Right ventricle myocardium superior (tissue), 1 donor: ENCODE results near the gene LOC101059915.
A peak's percentile ranks its signal among the peaks of the same experiment; 100 is the strongest.
"Not testable (repeated sequence)": the region's sequence is repeated elsewhere in the genome, so short reads cannot be mapped to it uniquely, and the experiment has no call there.

Experiments used
- ATAC-seq: fragments of 200-7000 bp; cut with Tn5 transposase; one replicate; pipeline ENCODE4 v1.9.1; 2020; ENCODE audit warnings: mild to moderate bottlenecking; ENCODE audit not compliant: poor library complexity
- DNase-seq: peaks from one replicate; pipeline ENCODE4 v3.0.0-alpha.2; 2020
- intact Hi-C: fragments of 100-400 bp; cut with DNase I; formaldehyde crosslinking; loops from one replicate; pipeline ENCODE4 v1.11.2; 2022
- donor health status: DM: no; HTN: yes; CAD: no; lungs with severe emphysema.

Gene LOC101059915

DNA sequence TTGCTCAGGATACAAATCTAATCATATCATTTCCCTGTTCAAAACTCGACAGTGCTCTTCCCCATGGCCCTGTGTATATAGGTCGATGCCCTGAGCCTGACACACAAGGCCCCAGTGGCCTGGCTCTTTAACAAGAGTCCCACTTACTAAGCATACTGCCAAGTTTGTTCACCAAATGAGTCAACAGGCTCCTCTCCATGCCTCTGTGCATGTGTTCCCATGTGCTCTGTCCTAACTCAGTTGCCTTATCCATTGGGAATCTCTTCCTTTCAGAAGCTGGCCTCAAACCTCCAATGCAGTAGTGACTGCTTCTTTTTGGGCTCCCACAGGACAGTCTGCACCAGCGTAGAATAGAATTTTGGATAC is 30.1 kb upstream of the LOC101059915 start:
- ATAC-seq (peak; percentile 18), DNase-seq (no peak)
- intact Hi-C loops = no loop called here

DNA sequence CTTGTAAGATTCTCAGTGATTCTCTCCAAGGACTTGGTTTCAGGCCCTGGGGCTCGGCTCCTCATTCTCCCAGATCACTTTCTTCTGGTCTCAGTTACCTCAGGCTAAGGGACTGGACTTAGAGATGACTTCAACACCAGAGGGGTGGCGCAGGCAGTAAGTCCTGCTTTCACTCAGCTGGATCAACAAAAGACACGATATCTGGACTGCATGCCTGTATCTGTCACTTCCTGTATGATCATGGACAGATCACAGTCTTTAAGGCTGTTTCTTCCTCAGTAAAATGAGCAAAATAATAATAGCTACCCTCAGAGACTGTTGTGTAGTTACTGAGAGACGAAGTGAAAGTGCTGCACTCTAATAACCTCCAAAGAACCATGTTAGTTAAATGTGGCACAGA is 29.5 kb upstream of the LOC101059915 start:
- intact Hi-C loops = no loop called here
- ATAC-seq (no peak), DNase-seq (no peak)

DNA sequence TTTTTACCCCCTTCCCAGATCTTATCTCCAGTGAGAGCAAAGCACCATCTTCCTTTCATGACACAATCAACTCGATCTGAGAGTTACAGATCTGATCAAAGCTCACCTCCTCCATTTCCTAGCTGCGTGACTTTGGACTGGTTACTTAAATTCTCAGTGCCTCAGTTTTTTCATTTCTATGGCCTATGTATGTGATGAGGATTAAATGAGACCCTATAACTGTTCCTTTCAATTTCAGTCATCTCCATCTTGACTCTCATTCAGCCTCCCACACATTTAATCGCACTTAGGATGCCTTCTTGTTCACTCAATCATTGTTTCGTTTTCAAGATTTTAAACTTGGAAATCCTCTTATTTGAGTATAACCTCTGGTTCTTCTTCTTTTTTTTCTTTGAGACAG is 28.9 kb upstream of the LOC101059915 start:
- no peak for DNase-seq
- no peak for ATAC-seq
- intact Hi-C loops = no loop called here

DNA sequence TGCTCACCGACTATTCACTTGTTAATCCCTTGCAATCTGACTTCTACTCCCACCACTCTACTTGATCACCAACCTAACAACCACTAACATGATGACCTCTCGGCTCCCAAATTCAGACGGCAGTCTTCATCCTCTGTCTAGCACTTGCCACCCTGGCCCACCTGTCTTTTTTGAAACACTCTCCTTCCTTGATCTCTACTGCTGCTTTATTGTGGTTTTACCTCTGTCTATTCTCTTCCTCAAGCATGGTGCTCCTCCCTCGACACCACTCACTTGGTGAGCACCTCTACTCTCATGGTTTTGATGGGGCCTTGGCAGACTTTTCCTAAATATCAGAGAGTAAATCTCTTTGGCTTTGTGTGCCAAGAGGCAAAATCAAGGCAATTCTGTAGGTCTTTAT is 27.3 kb upstream of the LOC101059915 start:
- ATAC-seq (no peak), DNase-seq (no peak)
- intact Hi-C loops = no loop called here

DNA sequence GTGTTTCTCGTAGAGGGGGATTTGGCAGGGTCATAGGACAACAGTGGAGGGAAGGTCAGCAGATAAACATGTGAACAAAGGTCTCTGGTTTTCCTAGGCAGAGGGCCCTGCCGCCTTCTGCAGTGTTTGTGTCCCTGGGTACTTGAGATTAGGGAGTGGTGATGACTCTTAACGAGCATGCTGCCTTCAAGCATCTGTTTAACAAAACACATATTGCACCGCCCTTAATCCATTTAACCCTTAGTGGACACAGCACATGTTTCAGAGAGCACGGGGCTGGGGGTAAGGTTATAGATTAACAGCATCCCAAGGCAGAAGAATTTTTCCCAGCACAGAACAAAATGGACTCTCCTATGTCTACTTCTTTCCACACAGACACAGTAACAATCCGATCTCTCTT is 22.9 kb upstream of the LOC101059915 start:
- intact Hi-C loops, DNase-seq, ATAC-seq: not testable (repeated sequence)

DNA sequence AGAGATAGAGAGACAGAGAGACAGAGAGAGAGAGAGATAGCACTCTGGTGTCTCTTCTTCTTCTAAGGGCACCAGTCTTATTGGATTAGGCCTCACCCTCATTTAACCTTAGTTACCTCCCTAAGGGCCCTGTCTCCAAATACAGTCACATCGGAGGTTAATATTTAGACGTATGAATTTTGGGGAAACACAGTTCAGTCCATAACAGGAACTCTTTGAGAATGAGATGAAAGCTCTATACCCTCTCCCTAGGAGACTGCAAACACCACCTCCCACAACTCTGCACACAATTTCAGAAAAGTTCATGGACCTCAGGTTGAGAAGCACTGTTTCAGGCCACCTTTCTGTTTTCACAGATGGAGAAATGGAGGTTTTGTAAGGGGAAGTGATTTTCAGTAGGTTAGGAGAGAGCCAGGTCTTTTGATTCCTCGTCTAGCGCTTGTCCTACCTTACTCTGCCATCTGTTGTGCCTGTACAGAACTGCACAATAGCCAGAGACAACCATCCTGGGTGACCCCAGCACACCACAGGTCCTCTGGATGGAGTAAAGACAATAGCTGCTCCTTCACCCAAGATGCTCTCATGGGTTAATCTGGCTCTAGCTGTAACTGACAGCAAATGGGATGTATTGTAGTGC is 16.9 kb upstream of the LOC101059915 start:
- intact Hi-C loops = no loop called here
- peak; percentile 79 for ATAC-seq
- DNase-seq = no peak

DNA sequence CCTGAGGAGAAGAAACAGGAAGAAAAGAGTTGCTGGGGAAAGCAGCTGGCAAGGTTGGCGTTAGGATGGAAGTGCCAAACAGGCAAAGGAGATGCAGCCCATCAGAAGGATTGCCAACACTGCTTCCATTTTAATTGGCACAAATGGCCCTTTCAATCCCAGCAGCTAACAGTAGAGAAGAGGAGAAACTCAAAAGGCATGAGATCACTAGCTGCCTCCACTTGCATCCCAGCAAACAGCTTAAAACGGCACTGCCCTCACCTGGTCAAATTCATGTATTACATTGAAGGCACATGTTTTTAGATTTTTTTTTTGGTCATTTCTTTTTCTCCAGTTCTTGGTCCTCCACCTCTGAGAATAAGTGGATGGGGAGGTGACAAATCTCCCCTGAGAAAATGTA is 14.9 kb upstream of the LOC101059915 start:
- intact Hi-C loops = no loop called here
- peak; percentile 51 for ATAC-seq

DNA sequence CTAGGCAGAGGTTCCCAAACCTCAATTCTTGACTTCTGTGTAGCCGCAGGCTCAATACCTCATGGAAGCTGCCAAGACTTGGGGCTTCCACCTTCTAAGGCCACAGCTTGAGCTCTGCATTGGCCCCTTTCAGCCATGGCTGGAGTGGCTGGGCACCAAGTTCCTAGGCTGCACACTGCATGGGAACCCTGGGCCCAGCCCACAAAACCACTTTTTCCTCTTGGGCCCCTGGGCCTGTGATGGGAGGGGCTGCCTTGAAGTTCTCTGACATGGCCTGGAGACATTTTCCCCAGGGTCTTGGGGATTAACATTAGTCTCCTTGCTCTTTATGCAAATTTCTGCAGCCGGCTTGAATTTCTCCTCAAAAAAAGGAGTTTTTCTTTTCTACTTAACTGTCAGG is 14.0 kb upstream of the LOC101059915 start:
- no peak for DNase-seq
- intact Hi-C loops = no loop called here
- no peak for ATAC-seq

More for the DNA sequence above, 14.9 kb upstream of the LOC101059915 start:
- no peak for DNase-seq

DNA sequence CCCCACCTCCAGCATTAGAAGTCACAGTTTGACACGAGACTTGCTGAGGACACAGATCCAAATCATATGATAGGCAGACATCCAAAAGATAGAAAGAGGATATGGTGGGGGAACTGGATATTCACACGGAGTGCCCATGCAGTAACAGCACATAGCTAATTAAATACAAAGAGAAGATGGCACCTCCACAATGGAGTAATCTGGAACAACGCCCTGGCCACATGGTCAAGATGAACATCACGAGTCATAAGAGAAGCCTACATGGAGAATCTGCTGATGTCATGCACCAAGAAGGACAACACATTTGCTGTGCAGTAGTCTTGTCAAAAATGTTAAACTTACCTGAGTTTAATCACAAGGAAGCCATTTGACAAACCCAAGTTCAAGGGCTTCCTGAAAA is 10.1 kb upstream of the LOC101059915 start:
- DNase-seq (no peak), ATAC-seq (no peak)
- intact Hi-C loops = no loop called here

DNA sequence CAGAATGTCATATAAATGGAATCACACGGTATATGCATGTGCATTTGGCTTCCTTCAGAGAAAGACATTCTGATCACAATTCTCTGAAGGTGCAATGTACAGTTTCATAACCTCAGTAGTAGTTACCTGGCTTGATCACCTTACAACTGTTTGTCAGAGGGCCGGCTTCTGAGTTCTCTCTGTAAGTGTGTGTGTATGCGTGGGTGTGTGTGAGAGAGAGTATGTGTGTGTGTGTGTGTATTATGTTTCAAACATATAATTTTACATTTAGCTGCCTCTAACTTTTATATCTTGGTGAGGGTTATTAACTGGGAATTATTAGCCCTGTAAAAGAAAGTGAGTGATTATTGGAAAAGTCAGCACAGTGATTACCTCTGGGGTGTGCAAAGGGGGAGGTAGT is 8.0 kb upstream of the LOC101059915 start:
- intact Hi-C loops = no loop called here
- no peak for ATAC-seq
- no peak for DNase-seq

DNA sequence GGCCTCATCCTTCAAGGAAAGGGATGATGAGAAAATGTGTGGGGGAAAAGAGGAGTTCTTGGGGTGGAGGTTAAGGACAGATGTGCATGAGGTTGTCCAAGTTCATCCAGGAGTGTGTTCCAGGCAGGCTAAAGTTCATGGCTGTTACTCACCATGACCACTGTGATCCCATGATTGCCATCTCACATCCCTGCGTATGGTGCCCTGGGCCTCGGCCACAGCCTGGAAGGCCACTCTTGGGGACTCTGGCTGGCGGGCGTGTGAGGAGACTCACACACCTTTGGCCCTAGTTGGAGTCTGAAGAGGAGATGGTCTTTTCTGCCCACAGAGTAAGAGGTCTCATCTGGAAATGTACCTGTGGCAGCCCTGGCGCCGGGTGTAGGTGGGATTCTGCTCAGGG is 7.4 kb upstream of the LOC101059915 start:
- no peak for ATAC-seq
- DNase-seq = no peak
- intact Hi-C loops = no loop called here

DNA sequence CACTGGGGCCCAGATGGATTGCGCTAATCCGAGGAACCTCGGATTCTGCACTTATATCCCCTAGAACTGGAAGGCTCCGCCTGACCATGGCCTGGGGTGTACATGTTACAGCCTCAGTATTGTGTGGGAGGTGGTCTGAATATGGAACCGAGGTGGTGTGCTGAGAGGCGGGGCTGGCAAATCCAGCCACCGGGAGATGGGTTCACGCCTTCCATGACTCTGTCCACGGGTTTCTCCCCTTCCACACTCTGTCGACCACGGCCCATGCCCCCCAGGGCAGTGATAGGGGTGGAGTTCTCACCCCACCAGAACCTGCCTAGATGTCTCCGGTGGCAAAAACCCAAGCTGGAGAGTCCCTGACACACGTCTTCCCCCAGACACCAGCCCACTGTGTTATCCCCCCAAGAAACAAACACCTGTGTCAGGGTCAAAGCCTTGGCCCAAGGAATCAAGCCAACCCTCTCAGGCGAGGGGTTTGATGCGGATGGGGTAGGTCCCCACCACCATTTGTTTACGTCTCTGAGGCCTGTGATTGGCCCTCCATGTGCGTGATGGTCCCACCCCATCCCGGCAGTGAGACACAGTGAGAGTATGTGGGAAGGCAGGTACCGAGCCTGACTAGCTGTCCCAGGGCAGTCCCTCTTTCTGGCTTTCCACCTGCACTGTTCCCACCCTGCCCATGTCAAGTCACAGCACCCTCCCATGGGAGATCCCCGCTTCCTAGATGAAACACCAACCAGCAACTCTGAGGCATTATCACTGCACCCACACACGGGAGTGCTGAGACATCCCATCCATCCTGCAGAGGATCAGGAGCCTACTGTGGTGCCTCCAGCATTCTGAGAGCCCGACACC is 6.6 kb upstream of the LOC101059915 start:
- DNase-seq (no peak), ATAC-seq (no peak)
- intact Hi-C loops = no loop called here

DNA sequence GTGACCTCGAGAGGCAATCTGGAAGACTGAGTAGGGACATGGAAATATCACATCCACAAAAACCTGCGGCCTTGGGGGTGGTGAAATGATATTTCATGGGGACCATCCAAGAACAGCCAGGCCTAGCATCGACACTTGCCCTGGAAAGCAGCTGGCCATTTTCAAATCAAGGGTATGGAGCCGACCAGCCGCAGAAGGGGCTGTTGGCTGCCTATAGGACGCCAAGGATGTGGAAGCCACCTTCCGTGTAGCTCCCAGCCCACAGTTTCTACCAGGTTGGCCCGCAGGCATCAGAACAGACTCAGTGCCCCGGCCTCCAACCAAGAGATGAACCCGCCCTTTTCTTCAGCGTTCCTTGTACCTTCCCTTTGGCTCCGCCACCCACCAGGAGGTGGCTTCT is 5.4 kb upstream of the LOC101059915 start:
- DNase-seq = no peak
- ATAC-seq = no peak
- intact Hi-C loops = no loop called here

DNA sequence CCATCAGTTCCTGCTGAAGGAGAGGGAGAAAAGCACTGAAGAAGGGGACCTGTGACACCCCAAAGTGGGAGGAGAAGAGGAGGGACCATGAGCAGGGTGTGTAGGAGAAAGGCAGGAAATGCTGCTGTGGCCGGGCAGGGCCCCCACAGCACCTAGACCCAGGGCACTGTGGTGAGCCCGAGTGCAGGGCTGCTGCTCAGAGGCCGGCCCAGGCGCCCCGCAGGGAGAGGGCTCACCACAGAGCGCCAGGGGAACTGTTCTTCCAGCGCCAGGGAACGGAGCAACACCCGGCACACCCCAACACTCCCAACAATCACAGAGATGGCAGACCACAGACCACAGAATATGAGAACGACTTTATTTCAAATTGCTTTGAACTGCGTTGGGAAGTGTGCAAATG is 4.7 kb upstream of the LOC101059915 start:
- intact Hi-C loops, ATAC-seq, DNase-seq: not testable (repeated sequence)

DNA sequence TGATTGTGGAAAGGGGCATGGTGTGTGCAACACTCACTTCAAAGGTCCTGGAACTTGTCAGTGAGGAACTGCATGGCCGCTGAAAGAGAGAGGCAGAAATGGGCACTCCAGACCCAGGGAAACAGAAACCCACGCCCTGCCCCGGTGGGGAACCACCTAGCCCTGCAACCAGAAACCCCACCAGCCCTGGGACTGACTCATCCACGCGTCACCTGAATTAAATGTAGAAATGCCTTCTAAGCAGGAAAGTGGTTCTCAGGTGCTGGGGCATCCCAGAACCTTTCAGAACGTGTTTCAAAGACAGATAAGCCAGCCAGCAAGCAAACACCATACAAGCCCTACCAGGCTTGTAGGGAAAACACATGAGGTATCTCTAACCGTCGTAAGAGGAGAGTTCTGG is 4.1 kb upstream of the LOC101059915 start:
- DNase-seq, ATAC-seq, intact Hi-C loops: not testable (repeated sequence)

DNA sequence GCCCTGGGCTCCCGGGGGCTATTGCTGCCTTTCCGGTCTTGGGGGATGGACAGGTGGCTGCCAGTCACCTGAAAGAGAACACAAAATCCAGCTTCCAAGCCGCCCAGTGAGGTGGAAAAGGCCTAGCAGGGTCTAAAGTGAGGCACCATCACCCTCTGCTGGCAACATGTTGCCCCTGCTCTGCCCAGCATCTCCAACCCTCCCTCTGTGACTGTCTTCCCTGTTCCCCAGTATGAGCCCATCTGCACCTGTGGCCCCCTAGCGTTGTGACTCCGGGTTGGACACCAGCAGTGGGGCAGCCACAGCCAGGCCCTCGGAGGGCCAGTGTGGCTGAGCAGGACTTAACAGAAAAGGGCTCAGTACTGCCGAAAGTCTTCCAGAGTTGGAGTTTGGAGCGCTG is 3.1 kb upstream of the LOC101059915 start:
- ATAC-seq, DNase-seq, intact Hi-C loops: not testable (repeated sequence)

DNA sequence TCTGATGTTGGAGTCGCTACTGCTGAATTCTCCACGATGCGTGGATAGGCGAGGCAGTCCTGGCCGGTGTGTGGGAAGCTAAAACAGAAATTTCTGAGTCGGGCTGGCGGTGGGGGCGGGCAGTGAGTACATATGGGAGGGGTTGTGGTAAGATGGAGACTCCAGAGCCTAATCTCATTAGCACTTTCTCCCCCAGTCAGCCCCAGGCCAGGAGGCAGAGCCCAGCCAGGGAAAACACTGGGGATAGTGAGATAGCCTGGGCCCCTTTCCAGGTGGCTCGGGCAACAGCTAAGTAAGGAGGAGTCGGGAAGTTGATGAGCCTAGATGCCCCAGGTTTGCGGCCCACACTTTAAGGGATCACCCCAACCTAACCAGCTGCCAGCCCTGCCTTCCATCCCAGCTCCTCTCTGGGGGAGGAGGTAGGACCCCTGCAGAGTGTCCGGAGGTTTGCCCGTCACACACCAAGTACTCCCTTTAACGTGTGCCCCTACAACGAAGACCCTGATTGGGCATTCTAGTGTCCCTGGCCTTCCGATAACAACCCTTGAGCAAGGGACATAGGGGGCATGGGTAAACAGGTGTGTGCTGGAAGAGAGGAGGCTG is 2.4 kb upstream of the LOC101059915 start:
- intact Hi-C loops = no loop called here
- ATAC-seq = no peak
- DNase-seq = no peak

DNA sequence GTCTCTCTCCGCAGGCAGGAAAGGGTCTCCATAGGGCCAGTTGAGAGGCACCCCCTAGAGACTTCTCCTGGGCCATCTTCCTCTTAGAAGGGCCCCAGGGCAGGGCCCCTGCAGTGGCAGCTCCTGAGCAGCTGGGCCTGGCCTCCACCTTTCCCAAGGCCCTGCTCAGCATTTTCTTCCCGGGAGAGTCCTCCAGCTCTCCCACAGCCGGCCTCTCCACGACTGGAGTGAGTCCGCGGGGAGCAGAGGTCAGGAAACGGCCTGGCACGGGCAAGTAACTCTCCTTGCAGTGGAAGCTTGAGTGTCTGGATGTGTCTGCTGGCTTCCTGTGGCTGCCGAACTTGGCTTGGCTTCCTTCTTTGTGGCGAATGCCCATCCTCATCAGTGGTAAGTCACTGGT is 1.6 kb upstream of the LOC101059915 start:
- no peak for ATAC-seq
- DNase-seq = no peak
- intact Hi-C loops = no loop called here

DNA sequence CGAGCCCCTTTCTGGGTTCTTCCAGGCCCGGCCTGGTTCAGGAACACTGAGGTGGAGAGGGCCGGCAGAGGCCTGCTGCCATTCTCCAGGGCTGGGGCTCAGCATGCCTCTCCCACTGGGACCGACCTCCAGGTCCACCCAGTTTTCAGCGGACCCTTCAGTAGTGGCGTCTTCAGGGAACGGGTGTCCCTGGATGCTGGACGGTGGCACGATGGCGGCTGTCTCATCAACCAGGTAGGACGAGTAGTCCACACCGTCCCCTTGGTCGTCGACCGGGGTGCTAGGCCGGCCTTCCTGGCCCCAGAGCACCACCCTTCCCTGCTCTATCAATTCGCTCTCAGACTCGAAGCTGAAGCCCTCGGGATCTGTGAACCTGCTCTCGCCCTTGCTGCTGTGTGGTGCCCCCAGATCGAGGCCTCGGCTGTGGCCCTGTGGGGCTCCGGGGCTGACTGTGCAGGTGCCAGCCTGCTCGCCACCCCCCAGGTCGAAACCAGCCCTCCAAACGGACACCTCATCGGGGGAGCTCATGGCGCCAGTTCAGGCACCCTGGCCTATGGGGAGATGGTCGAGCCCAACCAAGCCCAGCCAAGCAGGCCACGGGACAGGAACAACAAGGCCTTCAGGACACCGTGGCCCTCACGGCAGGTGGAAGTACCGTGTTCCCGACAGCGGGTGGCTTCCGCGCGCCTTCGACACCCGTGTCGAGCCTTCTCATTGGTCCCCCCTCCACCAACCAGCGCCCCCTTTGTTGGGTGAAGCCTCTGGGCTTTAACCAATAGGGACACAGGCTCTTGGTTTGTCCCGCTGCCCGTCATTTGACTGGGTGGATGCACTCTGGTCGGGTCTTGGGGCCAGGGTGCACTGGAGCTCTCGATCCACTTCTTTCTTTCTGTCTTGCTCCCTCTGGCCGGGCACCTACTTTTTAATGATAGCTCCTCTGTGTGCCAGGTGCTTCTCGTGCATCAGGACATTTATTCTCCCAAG is 814 bp upstream of the LOC101059915 start:
- DNase-seq = no peak
- ATAC-seq = no peak
- intact Hi-C loops = no loop called here
